HepG2 (cell line): ENCODE data around the gene CYP2C8. TPM values are rescaled to one million over a fixed set of nuclear protein-coding genes. Genes with fewer than 3 reads are reported as not detected.

Source experiments
- ATAC-seq: fragments of 200-7000 bp; cut with Tn5 transposase; 3 replicates; pipeline ENCODE4 v1.9.1; 2020; ENCODE audit warnings: mild to moderate bottlenecking, moderate library complexity
- BruUV-seq: library from RNA; stranded (reverse); fragments of 400-500 nt; replicated peaks from 2 replicates; lab custom pipeline; 2021; lab: Mats Ljungman, UMichigan
- CTCF ChIA-PET: fragments of 300-600 bp; formaldehyde crosslinking; extraction: SDS; loops from one replicate; lab custom pipeline; 2021; ENCODE audit warnings: low total read pairs, inconsistent platforms, low intra/inter-chr PET ratio; lab: Yijun Ruan, JAX
- POLR2A ChIA-PET: fragments of 350-600 bp; sonication (Branson Sonifier 250); formaldehyde crosslinking; loops from one replicate; lab custom pipeline; 2020; ENCODE audit warnings: antibody characterized with exemption, inconsistent platforms; lab: Yijun Ruan, JAX
- DNase-seq: peaks from one replicate; pipeline ENCODE4 v3.0.0-alpha.2; 2015; ENCODE audit warnings: low spot score
- FAIRE-seq: peaks from 3 replicates; lab custom pipeline; 2011; peaks lifted over from hg19 to GRCh38; lab: Jason Lieb, UNC
- H2AFZ ChIP-seq: one replicate; pipeline ENCODE4 v1.6.1; 2011; ENCODE audit warnings: low read length, inconsistent platforms
- H3K27ac ChIP-seq: fragments of 300-600 bp; 3 replicates; pipeline ENCODE4 v1.8.0; 2011; ENCODE audit warnings: mixed run types, mild to moderate bottlenecking, mixed read lengths, low read length, inconsistent platforms; ENCODE audit not compliant: insufficient read depth; ENCODE audit errors: extremely low read length
- H3K27me3 ChIP-seq, 2 experiments: fragments of 200-600 bp in 1 of 2; 2 replicates in 1 of 2; 3 replicates in 1 of 2; pipeline versions ENCODE4 v1.6.0 to v1.8.0; 2011; ENCODE audit warnings: low read length in 2 of 2, mild to moderate bottlenecking in 2 of 2, moderate library complexity in 2 of 2, inconsistent platforms in 1 of 2; ENCODE audit not compliant: insufficient read depth in 2 of 2, control insufficient read depth in 1 of 2
- H3K36me3 ChIP-seq, 2 experiments: fragments of 200-600 bp in 1 of 2; replicated peaks in 1 of 2; 2 replicates in 1 of 2; 3 replicates in 1 of 2; pipeline versions ENCODE4 v1.5.1 to v1.8.0; 2011; ENCODE audit warnings: low read length in 2 of 2, inconsistent platforms in 1 of 2; ENCODE audit not compliant: insufficient read depth in 2 of 2, control insufficient read depth in 1 of 2
- H3K4me1 ChIP-seq: 2 replicates; pipeline ENCODE4 v1.5.1; 2012; ENCODE audit warnings: low read length, inconsistent platforms; ENCODE audit not compliant: insufficient read depth
- H3K4me2 ChIP-seq: 2 replicates; pipeline ENCODE4 v1.6.0; 2011; ENCODE audit warnings: low read depth, low read length, inconsistent platforms
- H3K4me3 ChIP-seq, 3 experiments: fragments of 200-600 bp in 1 of 3; sonication (generic), shearing (Covaris generic) in 1 of 3; replicated peaks in 1 of 3; 2 replicates each; pipeline ENCODE4 v1.5.1; 2011 to 2016; ENCODE audit warnings: low read length in 3 of 3, inconsistent platforms in 2 of 3, low read depth in 2 of 3, mild to moderate bottlenecking in 2 of 3, control low read depth in 1 of 3, mixed read lengths in 1 of 3; ENCODE audit not compliant: insufficient read depth in 1 of 3
- H3K79me2 ChIP-seq: one replicate; pipeline ENCODE4 v1.6.1; 2011; ENCODE audit warnings: low read length, inconsistent platforms; ENCODE audit not compliant: insufficient read depth
- H3K9ac ChIP-seq: 2 replicates; pipeline ENCODE4 v1.6.0; 2011; ENCODE audit warnings: mild to moderate bottlenecking, low read depth, low read length, inconsistent platforms; ENCODE audit not compliant: insufficient read depth
- H3K9me3 ChIP-seq: 2 replicates; pipeline ENCODE4 v1.5.1; 2012; ENCODE audit warnings: mild to moderate bottlenecking, low read length
- H4K20me1 ChIP-seq: 2 replicates; pipeline ENCODE4 v1.6.0; 2011; ENCODE audit warnings: inconsistent platforms, mild to moderate bottlenecking, low read length, moderate library complexity; ENCODE audit not compliant: insufficient read depth
- ATF7 ChIP-seq, 2 experiments: fragments of 450-650 bp in 1 of 2; sonication (generic) in 1 of 2; formaldehyde crosslinking in 1 of 2; IDR thresholded peaks; 2 replicates each; pipeline versions ENCODE4 v1.4.0 to v1.6.1; 2016 to 2020; ENCODE audit warnings: antibody characterized with exemption in 1 of 2, mild to moderate bottlenecking in 1 of 2, missing genetic modification reagents in 1 of 2
- FOSL1 ChIP-seq: sonication (generic); formaldehyde crosslinking; IDR thresholded peaks from 2 replicates; pipeline ENCODE4 v1.9.0; 2021; ENCODE audit warnings: missing genetic modification reagents, borderline replicate concordance
- HOXA5 ChIP-seq: sonication (generic); formaldehyde crosslinking; IDR thresholded peaks from 2 replicates; pipeline ENCODE4 v1.4.0; 2020; ENCODE audit warnings: missing genetic modification reagents
- WGBS: methylation state at CpG from one replicate; pipeline ENCODE4 v1.1.6; 2017; ENCODE audit warnings: low lambda C conversion rate; 5-methylcytosine and 5-hydroxymethylcytosine counted together
- in situ Hi-C: cut with HindIII; loops from 2 replicates; pipeline ENCODE4 v1.10.0; 2017; ENCODE audit warnings: low pct_unique_long_range_greater_than_20kb; ENCODE audit not compliant: extremely low pct_ligation_motif_present
- intact Hi-C: fragments of 100-400 bp; cut with micrococcal nuclease; formaldehyde crosslinking; loops from one replicate; pipeline ENCODE4 v1.10.0; 2022; ENCODE audit not compliant: unreplicated experiment
- polyA plus RNA-seq, 8 experiments: library from polyadenylated mRNA; depleted of rRNA in 3 of 8; stranded (reverse) in 7 of 8; unstranded in 1 of 8; fragments of >200 nt; fragmentation: Illumina TruSeq in 4 of 8; extraction: Trizol in 4 of 8; gene quantifications; 2 replicates each; pipeline versions ENCODE4 v1.2.1 to v1.2.3, GENCODE V29; 2011 to 2016; ENCODE audit warnings: low read depth in 4 of 8, missing spikeins in 1 of 8, mixed read lengths in 1 of 8; ENCODE audit not compliant: insufficient read depth in 1 of 8
- total RNA-seq, 5 experiments: library from RNA; depleted of rRNA; stranded (reverse); fragments of >200 nt; fragmentation: Illumina TruSeq; extraction: Trizol; gene quantifications; 2 replicates each; pipeline ENCODE4 v1.2.3, GENCODE V29; 2016; ENCODE audit warnings: low read depth in 1 of 5
- TF ChIP-seq, protein P1 (sequence below): sonication (generic); formaldehyde crosslinking; IDR thresholded peaks from 2 replicates; pipeline ENCODE4 v1.8.0; 2022; ENCODE audit warnings: missing genetic modification reagents, mild to moderate bottlenecking, inconsistent platforms, borderline replicate concordance
- TF ChIP-seq, protein P2 (sequence below): sonication (generic); formaldehyde crosslinking; IDR thresholded peaks from 2 replicates; pipeline ENCODE4 v1.4.0; 2020; ENCODE audit warnings: missing genetic modification reagents, borderline replicate concordance
- TF ChIP-seq, protein P3 (sequence below): IDR thresholded peaks from 2 replicates; pipeline ENCODE4 v1.6.1; 2016; ENCODE audit warnings: mild to moderate bottlenecking, missing biosample characterization, missing genetic modification reagents

CYP2C8 gene
- total and polyA plus RNA-seq, 2 of the 13 experiments (the other 11 are each of a cell fraction or from before 2014, with no cell fraction given) = 0.09 to 0.15 TPM

DNA sequence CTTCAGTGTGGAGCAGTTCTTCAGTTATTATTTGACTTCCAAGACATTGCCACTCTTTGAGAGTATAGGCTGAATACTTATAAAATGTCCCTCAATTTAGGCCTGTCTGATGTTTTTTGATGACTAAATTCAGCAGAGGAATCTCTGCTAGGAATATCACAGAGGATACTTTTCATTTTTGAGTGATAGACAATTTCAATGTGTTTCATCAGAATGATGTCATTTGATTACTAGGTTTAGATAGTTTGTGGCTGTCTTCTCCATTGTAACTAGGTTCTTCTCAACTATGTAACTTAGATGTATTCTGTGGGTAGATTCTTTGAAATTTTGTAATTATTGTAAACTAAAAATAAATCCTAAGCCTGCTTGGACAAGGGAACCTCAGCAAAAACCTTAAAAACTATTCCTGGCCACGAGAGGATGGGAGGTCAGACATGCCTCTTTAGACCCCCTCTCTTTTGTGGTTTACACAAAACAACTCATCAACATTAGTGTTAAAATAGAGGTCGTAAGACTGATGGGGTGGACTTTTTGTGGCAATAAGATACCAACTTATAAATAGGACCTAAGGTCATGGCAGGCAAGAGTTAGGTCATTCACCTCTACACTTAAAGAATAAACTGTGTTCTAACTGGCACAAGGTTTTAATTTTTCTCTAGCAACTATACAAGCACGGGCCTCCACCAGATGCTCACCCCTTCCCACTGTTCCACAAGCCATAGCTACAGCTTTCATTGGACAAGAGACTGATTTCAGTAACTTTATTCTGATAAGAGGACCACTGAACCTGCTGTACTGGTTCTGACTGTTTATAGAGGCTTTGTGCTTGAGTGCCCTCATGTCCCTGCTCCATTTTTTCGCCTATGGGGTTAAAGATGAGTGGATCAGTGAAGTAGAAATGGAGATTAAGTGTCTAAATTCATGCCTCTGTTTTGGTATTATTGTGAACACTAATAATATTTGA is 33.7 kb downstream of the CYP2C8 start:
- POLR2A ChIA-PET = no interaction called here
- Histone ChIP-seq H3K27me3 (no peaks in the 10 kb centered on the region), H3K4me1 (no peaks in the 10 kb centered on the region), H2AFZ (no peak overlapping the region), H3K79me2 (no peaks in the 10 kb centered on the region), H3K36me3 (no peaks in the 10 kb centered on the region), H3K27ac (no peak overlapping the region), H4K20me1 (no peaks in the 10 kb centered on the region), H3K4me2 (no peak overlapping the region), H3K4me3 (no peak overlapping the region), H3K9me3 (no peaks in the 10 kb centered on the region), H3K9ac (no peak overlapping the region)
- no TSS peak for BruUV-seq
- intact Hi-C loops (no loop called here), in situ Hi-C loops (no loop called here)
- CTCF ChIA-PET = no interaction called here
- DNase-seq (no peak), ATAC-seq (no peak), FAIRE-seq (no peak)
- 1% methylated on average over 4 of the region's 4 CpGs for WGBS
- TF ChIP-seq, protein P1, sequence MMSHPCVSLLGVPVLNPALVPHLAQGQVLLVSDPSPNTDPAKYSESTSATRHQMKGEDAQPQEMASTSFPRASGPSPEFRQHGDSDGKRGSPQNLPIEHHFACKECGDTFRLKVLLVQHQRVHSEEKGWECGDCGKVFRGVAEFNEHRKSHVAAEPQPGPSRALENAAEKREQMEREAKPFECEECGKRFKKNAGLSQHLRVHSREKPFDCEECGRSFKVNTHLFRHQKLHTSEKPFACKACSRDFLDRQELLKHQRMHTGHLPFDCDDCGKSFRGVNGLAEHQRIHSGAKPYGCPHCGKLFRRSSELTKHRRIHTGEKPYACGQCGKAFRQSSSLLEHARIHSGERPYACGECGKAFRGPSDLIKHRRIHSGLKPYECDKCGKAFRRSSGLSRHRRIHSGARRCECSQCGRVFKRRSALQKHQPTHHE (CRISPR knock-in tag) = no peak
- TF ChIP-seq, protein P2, sequence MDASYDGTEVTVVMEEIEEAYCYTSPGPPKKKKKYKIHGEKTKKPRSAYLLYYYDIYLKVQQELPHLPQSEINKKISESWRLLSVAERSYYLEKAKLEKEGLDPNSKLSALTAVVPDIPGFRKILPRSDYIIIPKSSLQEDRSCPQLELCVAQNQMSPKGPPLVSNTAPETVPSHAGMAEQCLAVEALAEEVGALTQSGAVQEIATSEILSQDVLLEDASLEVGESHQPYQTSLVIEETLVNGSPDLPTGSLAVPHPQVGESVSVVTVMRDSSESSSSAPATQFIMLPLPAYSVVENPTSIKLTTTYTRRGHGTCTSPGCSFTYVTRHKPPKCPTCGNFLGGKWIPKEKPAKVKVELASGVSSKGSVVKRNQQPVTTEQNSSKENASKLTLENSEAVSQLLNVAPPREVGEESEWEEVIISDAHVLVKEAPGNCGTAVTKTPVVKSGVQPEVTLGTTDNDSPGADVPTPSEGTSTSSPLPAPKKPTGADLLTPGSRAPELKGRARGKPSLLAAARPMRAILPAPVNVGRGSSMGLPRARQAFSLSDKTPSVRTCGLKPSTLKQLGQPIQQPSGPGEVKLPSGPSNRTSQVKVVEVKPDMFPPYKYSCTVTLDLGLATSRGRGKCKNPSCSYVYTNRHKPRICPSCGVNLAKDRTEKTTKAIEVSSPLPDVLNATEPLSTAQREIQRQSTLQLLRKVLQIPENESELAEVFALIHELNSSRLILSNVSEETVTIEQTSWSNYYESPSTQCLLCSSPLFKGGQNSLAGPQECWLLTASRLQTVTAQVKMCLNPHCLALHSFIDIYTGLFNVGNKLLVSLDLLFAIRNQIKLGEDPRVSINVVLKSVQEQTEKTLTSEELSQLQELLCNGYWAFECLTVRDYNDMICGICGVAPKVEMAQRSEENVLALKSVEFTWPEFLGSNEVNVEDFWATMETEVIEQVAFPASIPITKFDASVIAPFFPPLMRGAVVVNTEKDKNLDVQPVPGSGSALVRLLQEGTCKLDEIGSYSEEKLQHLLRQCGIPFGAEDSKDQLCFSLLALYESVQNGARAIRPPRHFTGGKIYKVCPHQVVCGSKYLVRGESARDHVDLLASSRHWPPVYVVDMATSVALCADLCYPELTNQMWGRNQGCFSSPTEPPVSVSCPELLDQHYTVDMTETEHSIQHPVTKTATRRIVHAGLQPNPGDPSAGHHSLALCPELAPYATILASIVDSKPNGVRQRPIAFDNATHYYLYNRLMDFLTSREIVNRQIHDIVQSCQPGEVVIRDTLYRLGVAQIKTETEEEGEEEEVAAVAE (CRISPR knock-in tag) = no peak
- TF ChIP-seq FOSL1 (no peak), HOXA5 (no peak), ATF7 (IDR thresholded peaks at IDR 0.05) (peak; percentile 56; the same call in 1 of the 2 replicates), ATF7 (CRISPR knock-in tag; IDR thresholded peaks at IDR 0.05) (no peak)
- TF ChIP-seq, protein P3, sequence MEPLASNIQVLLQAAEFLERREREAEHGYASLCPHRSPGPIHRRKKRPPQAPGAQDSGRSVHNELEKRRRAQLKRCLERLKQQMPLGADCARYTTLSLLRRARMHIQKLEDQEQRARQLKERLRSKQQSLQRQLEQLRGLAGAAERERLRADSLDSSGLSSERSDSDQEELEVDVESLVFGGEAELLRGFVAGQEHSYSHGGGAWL (CRISPR knock-in tag) = no peak
